ENCODE results near the gene ZC3H7A.

GRCh38 chr16:11792410-11793241, 4.4 kb downstream of the ZC3H7A start:
- TF ChIP-seq NFYB (IDR thresholded peaks at IDR 0.05; ENCODE audit: insufficient read depth, low read depth, low read length) = no peak
- no peak for TF ChIP-seq RAD21 (IDR thresholded peaks at IDR 0.05; ENCODE audit: insufficient read depth, low read depth, low read length)
- no peak for TF ChIP-seq IKZF1 (conservative IDR thresholded peaks at IDR 0.05)
- TF ChIP-seq TCF12 (IDR thresholded peaks at IDR 0.05; ENCODE audit: low read depth, low read length) = no peak
- TF ChIP-seq, protein P1, sequence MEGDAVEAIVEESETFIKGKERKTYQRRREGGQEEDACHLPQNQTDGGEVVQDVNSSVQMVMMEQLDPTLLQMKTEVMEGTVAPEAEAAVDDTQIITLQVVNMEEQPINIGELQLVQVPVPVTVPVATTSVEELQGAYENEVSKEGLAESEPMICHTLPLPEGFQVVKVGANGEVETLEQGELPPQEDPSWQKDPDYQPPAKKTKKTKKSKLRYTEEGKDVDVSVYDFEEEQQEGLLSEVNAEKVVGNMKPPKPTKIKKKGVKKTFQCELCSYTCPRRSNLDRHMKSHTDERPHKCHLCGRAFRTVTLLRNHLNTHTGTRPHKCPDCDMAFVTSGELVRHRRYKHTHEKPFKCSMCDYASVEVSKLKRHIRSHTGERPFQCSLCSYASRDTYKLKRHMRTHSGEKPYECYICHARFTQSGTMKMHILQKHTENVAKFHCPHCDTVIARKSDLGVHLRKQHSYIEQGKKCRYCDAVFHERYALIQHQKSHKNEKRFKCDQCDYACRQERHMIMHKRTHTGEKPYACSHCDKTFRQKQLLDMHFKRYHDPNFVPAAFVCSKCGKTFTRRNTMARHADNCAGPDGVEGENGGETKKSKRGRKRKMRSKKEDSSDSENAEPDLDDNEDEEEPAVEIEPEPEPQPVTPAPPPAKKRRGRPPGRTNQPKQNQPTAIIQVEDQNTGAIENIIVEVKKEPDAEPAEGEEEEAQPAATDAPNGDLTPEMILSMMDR (IDR thresholded peaks at IDR 0.05 in 2 of 3, conservative IDR thresholded peaks at IDR 0.05 in 1 of 3; ENCODE audit: control insufficient read depth in 2 of 3, extremely low read depth in 1 of 3, insufficient read depth in 1 of 3, low read depth in 3 of 3, low read length in 3 of 3) = no peak
